Mesenchymal stem cell (in vitro differentiated cells and primary cell): ENCODE data around the gene DAGLA.

ENCODE experiments used
- DNase-seq: peaks from one replicate; pipeline ENCODE4 v3.0.0-alpha.2; 2013
- H2AFZ ChIP-seq: one replicate; pipeline ENCODE4 v1.6.1; 2013; ENCODE audit warnings: low read depth, mild to moderate bottlenecking, control low read depth, inconsistent platforms, low read length, moderate library complexity
- H2AK5ac ChIP-seq: 2 replicates; pipeline ENCODE4 v1.6.1; 2013; ENCODE audit warnings: low read length, moderate library complexity, mild to moderate bottlenecking, inconsistent platforms; ENCODE audit not compliant: severe bottlenecking
- H2BK120ac ChIP-seq: one replicate; pipeline ENCODE4 v1.6.1; 2013; ENCODE audit warnings: low read depth, mild to moderate bottlenecking, inconsistent platforms, low read length, moderate library complexity
- H2BK12ac ChIP-seq, 2 experiments: one replicate each; pipeline ENCODE4 v1.6.1; 2013; ENCODE audit warnings: inconsistent platforms in 2 of 2, low read length in 2 of 2, mild to moderate bottlenecking in 2 of 2, moderate library complexity in 2 of 2, control low read depth in 1 of 2
- H2BK15ac ChIP-seq: one replicate; pipeline ENCODE4 v1.6.1; 2013; ENCODE audit warnings: mild to moderate bottlenecking, low read depth, inconsistent platforms; ENCODE audit not compliant: poor library complexity, severe bottlenecking
- H2BK5ac ChIP-seq: 2 replicates; pipeline ENCODE4 v1.6.1; 2013; ENCODE audit warnings: low read depth, mild to moderate bottlenecking, low read length, control low read depth, inconsistent platforms; ENCODE audit not compliant: poor library complexity, severe bottlenecking
- H3K14ac ChIP-seq, 2 experiments: one replicate each; pipeline ENCODE4 v1.6.1; 2013; ENCODE audit warnings: inconsistent platforms in 2 of 2, low read length in 2 of 2, control low read depth in 1 of 2, mild to moderate bottlenecking in 1 of 2, moderate library complexity in 1 of 2
- H3K18ac ChIP-seq, 2 experiments: one replicate each; pipeline ENCODE4 v1.6.1; 2013; ENCODE audit warnings: inconsistent platforms in 2 of 2, low read length in 2 of 2, control low read depth in 1 of 2, low read depth in 1 of 2, mild to moderate bottlenecking in 1 of 2
- H3K23ac ChIP-seq, 2 experiments: one replicate each; pipeline ENCODE4 v1.6.1; 2013; ENCODE audit warnings: inconsistent platforms in 2 of 2, low read length in 2 of 2, mild to moderate bottlenecking in 2 of 2, moderate library complexity in 2 of 2, control low read depth in 1 of 2
- H3K27ac ChIP-seq: 2 replicates; pipeline ENCODE4 v1.5.1; 2013; ENCODE audit warnings: mild to moderate bottlenecking, moderate library complexity, low read length, control low read depth, inconsistent platforms; ENCODE audit not compliant: poor library complexity, severe bottlenecking
- H3K27me3 ChIP-seq, 2 experiments: 2 replicates each; pipeline versions ENCODE4 v1.6.1 to v1.7.0; 2013; ENCODE audit warnings: low read length in 2 of 2, mild to moderate bottlenecking in 2 of 2, moderate library complexity in 2 of 2, control low read depth in 1 of 2, inconsistent platforms in 1 of 2; ENCODE audit not compliant: control insufficient read depth in 1 of 2, insufficient read depth in 1 of 2
- H3K36me3 ChIP-seq, 2 experiments: 2 replicates each; pipeline versions ENCODE4 v1.6.1 to v1.7.0; 2013; ENCODE audit warnings: low read length in 2 of 2, control low read depth in 1 of 2, inconsistent platforms in 1 of 2, low read depth in 1 of 2, mild to moderate bottlenecking in 1 of 2; ENCODE audit not compliant: insufficient read depth in 2 of 2, control insufficient read depth in 1 of 2
- H3K4ac ChIP-seq, 2 experiments: one replicate each; pipeline ENCODE4 v1.6.1; 2013; ENCODE audit warnings: inconsistent platforms in 2 of 2, low read length in 2 of 2, mild to moderate bottlenecking in 2 of 2, moderate library complexity in 2 of 2, control low read depth in 1 of 2, low read depth in 1 of 2
- H3K4me1 ChIP-seq: 2 replicates; pipeline ENCODE4 v1.6.1; 2013; ENCODE audit warnings: low read depth, low read length, control low read depth; ENCODE audit not compliant: control insufficient read depth, insufficient read depth
- H3K4me2 ChIP-seq: 2 replicates; pipeline ENCODE4 v1.6.1; 2013; ENCODE audit warnings: low read length, mild to moderate bottlenecking, inconsistent platforms; ENCODE audit not compliant: poor library complexity, severe bottlenecking
- H3K4me3 ChIP-seq, 2 experiments: 2 replicates each; pipeline versions ENCODE4 v1.5.1 to v1.7.0; 2013; ENCODE audit warnings: low read length in 2 of 2, mild to moderate bottlenecking in 2 of 2, control low read depth in 1 of 2, low read depth in 1 of 2; ENCODE audit not compliant: insufficient read depth in 1 of 2
- H3K79me1 ChIP-seq: replicated peaks from 2 replicates; pipeline ENCODE4 v1.6.1; 2013; ENCODE audit warnings: mild to moderate bottlenecking, control low read depth, low read length, inconsistent platforms; ENCODE audit not compliant: poor library complexity, severe bottlenecking
- H3K9ac ChIP-seq: 2 replicates; pipeline ENCODE4 v1.7.0; 2013; ENCODE audit warnings: mild to moderate bottlenecking, low read length, moderate library complexity
- H3K9me3 ChIP-seq: 2 replicates; pipeline ENCODE4 v1.7.0; 2013; ENCODE audit warnings: mild to moderate bottlenecking, low read length; ENCODE audit not compliant: control insufficient read depth
- H4K8ac ChIP-seq: one replicate; pipeline ENCODE4 v1.6.1; 2013; ENCODE audit warnings: inconsistent platforms, mild to moderate bottlenecking, low read length, moderate library complexity
- H4K91ac ChIP-seq: one replicate; pipeline ENCODE4 v1.6.1; 2013; ENCODE audit warnings: mild to moderate bottlenecking, low read length, inconsistent platforms
- WGBS: methylation state at CpG from one replicate; pipeline ENCODE4 v1.1.7; 2013; ENCODE audit warnings: mixed read lengths; 5-methylcytosine and 5-hydroxymethylcytosine counted together

DAGLA gene

DNA sequence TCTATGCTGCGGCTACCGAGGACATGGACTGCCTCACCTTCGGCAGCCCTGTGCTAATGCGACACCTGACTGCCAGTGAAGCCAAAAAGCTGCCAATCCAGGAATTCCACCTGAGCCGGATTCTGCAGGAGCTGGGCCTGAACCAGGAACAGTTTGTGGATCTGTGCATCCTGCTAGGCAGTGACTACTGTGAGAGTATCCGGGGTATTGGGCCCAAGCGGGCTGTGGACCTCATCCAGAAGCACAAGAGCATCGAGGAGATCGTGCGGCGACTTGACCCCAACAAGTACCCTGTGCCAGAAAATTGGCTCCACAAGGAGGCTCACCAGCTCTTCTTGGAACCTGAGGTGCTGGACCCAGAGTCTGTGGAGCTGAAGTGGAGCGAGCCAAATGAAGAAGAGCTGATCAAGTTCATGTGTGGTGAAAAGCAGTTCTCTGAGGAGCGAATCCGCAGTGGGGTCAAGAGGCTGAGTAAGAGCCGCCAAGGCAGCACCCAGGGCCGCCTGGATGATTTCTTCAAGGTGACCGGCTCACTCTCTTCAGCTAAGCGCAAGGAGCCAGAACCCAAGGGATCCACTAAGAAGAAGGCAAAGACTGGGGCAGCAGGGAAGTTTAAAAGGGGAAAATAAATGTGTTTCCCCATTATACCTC, 115.8 kb downstream of the DAGLA start:
- Histone ChIP-seq H3K9me3 (no peaks in the 10 kb centered on the region), H3K79me1 (peaks cover 7% of the 10 kb centered on the region), H3K36me3 (peaks cover 11 to 37% of the 10 kb centered on the region in 2 experiments), H2AFZ (no peak overlapping the region), H4K8ac (no peak overlapping the region), H3K4ac (no peak overlapping the region), H3K18ac (no peak overlapping the region), H2BK12ac (no peak overlapping the region), H2AK5ac (no peak overlapping the region), H3K9ac (no peak overlapping the region), H3K4me2 (no peak overlapping the region), H3K14ac (no peak overlapping the region), H2BK120ac (no peak overlapping the region), H3K4me1 (peaks cover 11% of the 10 kb centered on the region), H3K23ac (no peak overlapping the region), H2BK5ac (no peak overlapping the region), H3K27me3 (no peaks in the 10 kb centered on the region), H3K4me3 (no peak overlapping the region), H2BK15ac (no peak overlapping the region), H4K91ac (no peak overlapping the region), H3K27ac (no peak overlapping the region)
- 97% methylated on average over 16 of the region's 18 CpGs for WGBS
- DNase-seq: no peak
